ENCODE results near the gene TMTC2. TPM values are rescaled to one million over a fixed set of nuclear protein-coding genes. Genes with fewer than 3 reads are reported as not detected.

Gene TMTC2
- total RNA-seq, 2 experiments from 2014 or later: 1.8 to 2.1 TPM

DNA sequence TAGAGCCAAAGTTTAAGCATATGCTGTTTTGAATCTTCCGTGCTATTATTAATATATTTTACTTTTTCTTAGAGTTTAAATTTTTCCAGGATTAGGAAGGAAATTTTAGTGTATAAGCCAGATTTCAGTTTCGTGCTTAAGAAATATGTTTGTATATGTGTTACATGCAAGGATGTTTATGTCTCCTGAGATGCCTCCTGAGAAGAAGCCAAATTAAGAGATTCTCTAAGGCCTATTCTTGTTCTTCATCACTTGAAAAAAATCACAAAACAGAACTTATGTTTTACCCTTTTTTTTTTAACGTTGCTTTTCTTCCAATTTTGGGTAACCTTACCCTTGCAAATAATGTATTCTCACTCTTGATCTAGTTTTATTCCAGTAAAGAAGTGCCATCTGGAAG is 412.7 kb downstream of the TMTC2 start:
- no peaks in the 10 kb centered on the region for H3K27me3 ChIP-seq (ENCODE audit: control insufficient read depth in 1 of 2, insufficient read depth in 2 of 2, low read length in 2 of 2)
- no peaks in the 10 kb centered on the region for H3K27me3 Mint-ChIP-seq
- no peaks in the 10 kb centered on the region for H3K4me1 ChIP-seq (ENCODE audit: insufficient read depth, low read length)
- H3K4me3 ChIP-seq (ENCODE audit: low read length): no peak overlapping the region
- H3K36me3 ChIP-seq (ENCODE audit: insufficient read depth, low read length): no peaks in the 10 kb centered on the region
- ChIA-PET CTCF (no interaction called here), POLR2A (no interaction called here)
- DNase-seq (no peak), ATAC-seq (ENCODE audit: poor library complexity) (no peak)
- H3K27ac Mint-ChIP-seq: no peak overlapping the region
- H3K4me3 Mint-ChIP-seq: no peak overlapping the region
- H3K27ac ChIP-seq (ENCODE audit: low read depth in 1 of 2, low read length in 2 of 2): no peak overlapping the region
- intact Hi-C loops (cut with DNase I, micrococcal nuclease): no loop called here
- no peaks in the 10 kb centered on the region for H3K4me1 Mint-ChIP-seq (ENCODE audit: low read depth)
- peaks cover 0 to 3% of the 10 kb centered on the region in 2 experiments for H3K9me3 ChIP-seq (ENCODE audit: control insufficient read depth in 1 of 2, insufficient read depth in 1 of 2, low read length in 2 of 2)
- TF ChIP-seq, protein P1, sequence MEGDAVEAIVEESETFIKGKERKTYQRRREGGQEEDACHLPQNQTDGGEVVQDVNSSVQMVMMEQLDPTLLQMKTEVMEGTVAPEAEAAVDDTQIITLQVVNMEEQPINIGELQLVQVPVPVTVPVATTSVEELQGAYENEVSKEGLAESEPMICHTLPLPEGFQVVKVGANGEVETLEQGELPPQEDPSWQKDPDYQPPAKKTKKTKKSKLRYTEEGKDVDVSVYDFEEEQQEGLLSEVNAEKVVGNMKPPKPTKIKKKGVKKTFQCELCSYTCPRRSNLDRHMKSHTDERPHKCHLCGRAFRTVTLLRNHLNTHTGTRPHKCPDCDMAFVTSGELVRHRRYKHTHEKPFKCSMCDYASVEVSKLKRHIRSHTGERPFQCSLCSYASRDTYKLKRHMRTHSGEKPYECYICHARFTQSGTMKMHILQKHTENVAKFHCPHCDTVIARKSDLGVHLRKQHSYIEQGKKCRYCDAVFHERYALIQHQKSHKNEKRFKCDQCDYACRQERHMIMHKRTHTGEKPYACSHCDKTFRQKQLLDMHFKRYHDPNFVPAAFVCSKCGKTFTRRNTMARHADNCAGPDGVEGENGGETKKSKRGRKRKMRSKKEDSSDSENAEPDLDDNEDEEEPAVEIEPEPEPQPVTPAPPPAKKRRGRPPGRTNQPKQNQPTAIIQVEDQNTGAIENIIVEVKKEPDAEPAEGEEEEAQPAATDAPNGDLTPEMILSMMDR (IDR thresholded peaks at IDR 0.05): no peak
- no peaks in the 10 kb centered on the region for H3K9me3 Mint-ChIP-seq
- H3K36me3 Mint-ChIP-seq (ENCODE audit: low read depth): no peaks in the 10 kb centered on the region

DNA sequence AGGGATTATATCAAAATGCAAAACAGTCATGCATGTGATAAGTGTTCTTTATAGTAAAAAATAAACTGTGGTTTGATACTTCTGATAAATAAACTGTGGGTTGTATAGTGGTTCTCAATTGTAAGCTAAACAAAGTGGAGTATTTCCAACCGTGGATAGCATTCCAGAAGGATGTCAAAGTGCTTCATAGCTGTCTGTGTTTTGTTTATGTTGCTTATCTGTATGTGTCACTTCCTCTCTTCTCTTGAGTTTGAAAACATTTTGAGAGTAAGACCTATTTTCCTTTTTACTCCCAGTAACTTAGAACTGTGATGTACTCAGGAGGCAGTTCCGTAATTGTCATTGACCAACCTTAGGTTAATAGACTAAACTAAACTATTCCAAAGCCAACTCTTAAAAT is 415.8 kb downstream of the TMTC2 start:
- ChIA-PET CTCF (no interaction called here), POLR2A (no interaction called here)
- Histone ChIP-seq H3K4me3 (ENCODE audit: low read length) (no peak overlapping the region), H3K27ac (ENCODE audit: low read depth in 1 of 2, low read length in 2 of 2) (no peak overlapping the region), H3K27me3 (ENCODE audit: control insufficient read depth in 1 of 2, insufficient read depth in 2 of 2, low read length in 2 of 2) (no peaks in the 10 kb centered on the region), H3K9me3 (ENCODE audit: control insufficient read depth in 1 of 2, insufficient read depth in 1 of 2, low read length in 2 of 2) (peaks cover 0 to 3% of the 10 kb centered on the region in 2 experiments), H3K36me3 (ENCODE audit: insufficient read depth, low read length) (no peaks in the 10 kb centered on the region), H3K4me1 (ENCODE audit: insufficient read depth, low read length) (no peaks in the 10 kb centered on the region)
- no peaks in the 10 kb centered on the region for H3K27me3 Mint-ChIP-seq
- H3K9me3 Mint-ChIP-seq: peaks cover 1% of the 10 kb centered on the region
- TF ChIP-seq, protein P1 (IDR thresholded peaks at IDR 0.05): no peak
- no peak overlapping the region for H3K27ac Mint-ChIP-seq
- H3K4me1 Mint-ChIP-seq (ENCODE audit: low read depth): no peaks in the 10 kb centered on the region
- no peak overlapping the region for H3K4me3 Mint-ChIP-seq
- ATAC-seq (ENCODE audit: poor library complexity) (no peak), DNase-seq (no peak)
- no peaks in the 10 kb centered on the region for H3K36me3 Mint-ChIP-seq (ENCODE audit: low read depth)
- intact Hi-C loops (cut with DNase I, micrococcal nuclease): no loop called here

DNA sequence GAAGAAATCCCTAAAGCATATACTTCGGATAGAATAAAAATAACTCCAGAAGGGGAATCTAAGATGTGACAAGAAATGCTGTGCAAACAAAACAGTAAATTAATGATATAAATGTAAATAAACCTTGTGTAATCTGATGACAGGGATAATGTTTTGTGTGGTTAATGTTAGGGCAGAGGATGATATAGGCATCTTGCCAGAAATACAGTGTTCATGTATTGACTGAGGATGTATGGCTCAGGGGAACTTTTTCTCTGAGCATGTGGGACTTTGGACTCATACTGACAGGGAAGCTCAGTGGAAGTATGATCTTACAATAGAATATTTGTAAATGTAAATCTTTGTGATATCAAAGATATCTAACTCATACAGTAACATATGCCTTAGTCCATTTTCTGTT is 420.2 kb downstream of the TMTC2 start:
- intact Hi-C loops (cut with DNase I, micrococcal nuclease): no loop called here
- H3K4me1 ChIP-seq (ENCODE audit: insufficient read depth, low read length): no peaks in the 10 kb centered on the region
- CTCF ChIA-PET: no interaction called here
- peaks cover 1% of the 10 kb centered on the region for H3K9me3 Mint-ChIP-seq
- no peak overlapping the region for H3K27ac ChIP-seq (ENCODE audit: low read depth in 1 of 2, low read length in 2 of 2)
- no peaks in the 10 kb centered on the region for H3K4me1 Mint-ChIP-seq (ENCODE audit: low read depth)
- TF ChIP-seq, protein P1 (IDR thresholded peaks at IDR 0.05): no peak
- H3K36me3 Mint-ChIP-seq (ENCODE audit: low read depth): no peaks in the 10 kb centered on the region
- no peaks in the 10 kb centered on the region for H3K27me3 Mint-ChIP-seq
- no peak overlapping the region for H3K27ac Mint-ChIP-seq
- no peak overlapping the region for H3K4me3 ChIP-seq (ENCODE audit: low read length)
- no peak overlapping the region for H3K4me3 Mint-ChIP-seq
- ATAC-seq (ENCODE audit: poor library complexity) (no peak), DNase-seq (no peak)
- POLR2A ChIA-PET: no interaction called here
- H3K9me3 ChIP-seq (ENCODE audit: control insufficient read depth in 1 of 2, insufficient read depth in 1 of 2, low read length in 2 of 2): peaks cover 0 to 3% of the 10 kb centered on the region in 2 experiments
- no peaks in the 10 kb centered on the region for H3K36me3 ChIP-seq (ENCODE audit: insufficient read depth, low read length)
- no peaks in the 10 kb centered on the region for H3K27me3 ChIP-seq (ENCODE audit: control insufficient read depth in 1 of 2, insufficient read depth in 2 of 2, low read length in 2 of 2)

Measured in CD4-positive, alpha-beta T cell (primary cell).